Upper lobe of left lung (tissue), 6 donors: ENCODE measurements around the gene SCYL2. TPM values are rescaled to one million over a fixed set of nuclear protein-coding genes. Genes with fewer than 3 reads are reported as not detected.

Source experiments
- ATAC-seq, 2 donors: fragments of 200-7000 bp; cut with Tn5 transposase; one replicate each; pipeline ENCODE4 v1.9.1; 2022; ENCODE audit warnings: mild to moderate bottlenecking in 2 of 2, moderate library complexity in 2 of 2; ENCODE audit not compliant: low FRiP score in 2 of 2
- DNase-seq, 2 donors: peaks; one replicate each; pipeline ENCODE4 v3.0.0-alpha.2; 2019 to 2020
- H3K27ac ChIP-seq, 4 donors: fragments of 200-600 bp; sonication (generic); one replicate each; pipeline ENCODE4 v1.5.1; 2016 to 2019
- H3K27me3 ChIP-seq, 4 donors: fragments of 200-600 bp; sonication (generic); one replicate each; pipeline ENCODE4 v1.5.1; 2017 to 2019
- H3K36me3 ChIP-seq, 4 donors: fragments of 200-600 bp; sonication (generic); one replicate each; pipeline ENCODE4 v1.5.1; 2016 to 2019
- H3K4me1 ChIP-seq, 4 donors: fragments of 200-600 bp; sonication (generic); one replicate each; pipeline ENCODE4 v1.5.1; 2018 to 2019
- H3K4me3 ChIP-seq, 4 donors: fragments of 200-600 bp; sonication (generic); one replicate each; pipeline ENCODE4 v1.5.1; 2017 to 2019; ENCODE audit warnings: mild to moderate bottlenecking in 2 of 4, moderate library complexity in 1 of 4
- H3K9me3 ChIP-seq, 4 donors: fragments of 200-600 bp; sonication (generic); one replicate each; pipeline ENCODE4 v1.5.1; 2018 to 2019
- EP300 ChIP-seq, 4 donors: sonication (generic); formaldehyde crosslinking; IDR thresholded peaks; one replicate each; pipeline ENCODE4 v1.5.1; 2017; ENCODE audit warnings: antibody characterized with exemption in 4 of 4, control low read depth in 2 of 4
- POLR2A ChIP-seq, 4 donors: fragments of 450-650 bp; IDR thresholded peaks; one replicate each; pipeline ENCODE4 v1.5.1; 2016 to 2017; ENCODE audit warnings: antibody characterized with exemption in 4 of 4, mild to moderate bottlenecking in 2 of 4
- POLR2AphosphoS5 ChIP-seq, 2 donors: sonication (generic); formaldehyde crosslinking; IDR thresholded peaks; one replicate each; pipeline ENCODE4 v1.5.1; 2017; ENCODE audit warnings: antibody characterized with exemption in 2 of 2
- WGBS, 2 donors: methylation state at CpG; one replicate each; pipeline ENCODE4 v1.1.5; 2017 to 2018; 5-methylcytosine and 5-hydroxymethylcytosine counted together
- total RNA-seq, 6 donors: library from RNA; depleted of rRNA in 4 of 6; stranded (reverse); fragments of >200 nt in 4 of 6; gene quantifications; one replicate each; pipeline versions ENCODE4 v1.1.0 to v1.2.1, GENCODE V29; 2016 to 2021
- TF ChIP-seq, protein P1 (sequence below), 6 experiments: fragments of 450-650 bp in 4 of 6; fragments of 200-600 bp in 2 of 6; sonication (generic) in 2 of 6; IDR thresholded peaks; one replicate each; pipeline ENCODE4 v1.5.1; 2016 to 2019; ENCODE audit warnings: antibody characterized with exemption in 6 of 6
- donor health status: DM: no; HTN: no; CAD: no; lungs with moderate emphysema.
- donor health status: DM: no; HTN: yes; CAD: no; lungs with severe emphysema.

The SCYL2 gene
- total RNA-seq, 6 donors from 2014 or later, result 39.1 to 74.1 (median 40.7) TPM

DNA sequence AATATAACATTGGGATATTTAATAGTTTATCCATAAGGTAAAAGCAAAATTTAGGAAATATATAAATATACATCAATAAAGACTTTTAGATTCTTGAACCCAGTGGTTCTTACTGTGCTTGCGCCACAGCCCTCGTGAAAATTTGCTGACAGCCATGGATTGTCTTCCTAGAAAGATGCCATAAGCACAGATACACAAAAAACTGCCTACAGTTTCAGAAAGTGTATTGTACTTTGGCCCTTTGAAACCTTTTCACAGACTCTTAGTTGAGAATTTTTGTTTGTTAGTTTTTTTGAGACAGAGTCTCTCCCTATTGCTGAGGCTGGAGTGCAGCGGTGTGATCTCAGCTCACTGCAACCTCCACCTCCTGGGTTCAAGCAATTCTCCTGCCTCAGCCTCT is 28.2 kb upstream of the SCYL2 start:
- WGBS, 2 donors, result 92 to 98% methylated on average over 3 of the region's 3 CpGs
- H3K4me3 ChIP-seq, result no peak overlapping the region
- DNase-seq (no peak), ATAC-seq (no peak)
- no peak overlapping the region for H3K27ac ChIP-seq
- H3K9me3 ChIP-seq, result no peaks in the 10 kb centered on the region
- H3K36me3 ChIP-seq, result no peaks in the 10 kb centered on the region
- H3K27me3 ChIP-seq, result no peaks in the 10 kb centered on the region
- no peaks in the 10 kb centered on the region for H3K4me1 ChIP-seq
- TF ChIP-seq POLR2A (IDR thresholded peaks at IDR 0.05) (no peak), EP300 (IDR thresholded peaks at IDR 0.05) (no peak), POLR2AphosphoS5 (IDR thresholded peaks at IDR 0.05) (no peak)
- TF ChIP-seq, protein P1, sequence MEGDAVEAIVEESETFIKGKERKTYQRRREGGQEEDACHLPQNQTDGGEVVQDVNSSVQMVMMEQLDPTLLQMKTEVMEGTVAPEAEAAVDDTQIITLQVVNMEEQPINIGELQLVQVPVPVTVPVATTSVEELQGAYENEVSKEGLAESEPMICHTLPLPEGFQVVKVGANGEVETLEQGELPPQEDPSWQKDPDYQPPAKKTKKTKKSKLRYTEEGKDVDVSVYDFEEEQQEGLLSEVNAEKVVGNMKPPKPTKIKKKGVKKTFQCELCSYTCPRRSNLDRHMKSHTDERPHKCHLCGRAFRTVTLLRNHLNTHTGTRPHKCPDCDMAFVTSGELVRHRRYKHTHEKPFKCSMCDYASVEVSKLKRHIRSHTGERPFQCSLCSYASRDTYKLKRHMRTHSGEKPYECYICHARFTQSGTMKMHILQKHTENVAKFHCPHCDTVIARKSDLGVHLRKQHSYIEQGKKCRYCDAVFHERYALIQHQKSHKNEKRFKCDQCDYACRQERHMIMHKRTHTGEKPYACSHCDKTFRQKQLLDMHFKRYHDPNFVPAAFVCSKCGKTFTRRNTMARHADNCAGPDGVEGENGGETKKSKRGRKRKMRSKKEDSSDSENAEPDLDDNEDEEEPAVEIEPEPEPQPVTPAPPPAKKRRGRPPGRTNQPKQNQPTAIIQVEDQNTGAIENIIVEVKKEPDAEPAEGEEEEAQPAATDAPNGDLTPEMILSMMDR (IDR thresholded peaks at IDR 0.05), result no peak

DNA sequence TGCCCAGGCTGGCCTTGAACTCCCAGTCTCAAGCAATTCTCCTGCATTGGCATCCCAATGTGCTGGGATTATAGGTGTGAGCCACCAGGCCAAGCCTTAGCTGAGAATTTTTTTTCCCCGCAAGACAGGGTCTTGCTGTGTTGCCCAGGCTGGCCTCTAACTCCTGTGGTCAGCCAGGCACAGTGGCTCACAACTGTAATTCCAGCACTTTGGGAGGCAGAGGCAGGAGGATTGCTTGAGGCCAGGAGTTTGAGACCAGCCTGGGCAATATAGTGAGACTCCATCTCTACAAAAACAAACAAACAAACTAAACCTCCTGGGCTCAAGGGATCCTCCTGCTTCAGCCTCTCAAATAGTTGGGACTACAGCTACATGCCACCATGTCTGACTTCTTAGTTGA is 27.4 kb upstream of the SCYL2 start:
- no peak for DNase-seq
- H3K4me1 ChIP-seq, result no peaks in the 10 kb centered on the region
- 89 to 100% methylated on average over 1 of the region's 1 CpG for WGBS, 2 donors
- TF ChIP-seq EP300 (IDR thresholded peaks at IDR 0.05), result no peak
- TF ChIP-seq POLR2AphosphoS5 (IDR thresholded peaks at IDR 0.05), result no peak
- TF ChIP-seq, protein P1 (IDR thresholded peaks at IDR 0.05), result no peak
- no peak for TF ChIP-seq POLR2A (IDR thresholded peaks at IDR 0.05)
- no peaks in the 10 kb centered on the region for H3K27me3 ChIP-seq
- no peak overlapping the region for H3K27ac ChIP-seq
- ATAC-seq, result no peak
- H3K4me3 ChIP-seq, result no peak overlapping the region
- no peaks in the 10 kb centered on the region for H3K9me3 ChIP-seq
- no peaks in the 10 kb centered on the region for H3K36me3 ChIP-seq

- no peak overlapping the region for H3K27ac ChIP-seq
- no peak for DNase-seq
- no peaks in the 10 kb centered on the region for H3K4me1 ChIP-seq
- TF ChIP-seq, protein P1 (IDR thresholded peaks at IDR 0.05), result no peak
- no peak for TF ChIP-seq POLR2AphosphoS5 (IDR thresholded peaks at IDR 0.05)
- TF ChIP-seq EP300 (IDR thresholded peaks at IDR 0.05), result no peak
- TF ChIP-seq POLR2A (IDR thresholded peaks at IDR 0.05), result no peak
- H3K27me3 ChIP-seq, result no peaks in the 10 kb centered on the region
- WGBS, 2 donors, result 83 to 88% methylated on average over 5 of the region's 5 CpGs
- no peaks in the 10 kb centered on the region for H3K9me3 ChIP-seq
- H3K36me3 ChIP-seq, result no peaks in the 10 kb centered on the region
- no peak overlapping the region for H3K4me3 ChIP-seq
- ATAC-seq, result no peak
Observed at GRCh38 chr12:100243137-100243536, 23.8 kb upstream of the SCYL2 start.

- 82 to 91% methylated on average over 4 of the region's 4 CpGs for WGBS, 2 donors
- DNase-seq, result no peak
- H3K9me3 ChIP-seq, result no peaks in the 10 kb centered on the region
- ATAC-seq, result no peak
- H3K4me3 ChIP-seq, result no peak overlapping the region
- no peak for TF ChIP-seq EP300 (IDR thresholded peaks at IDR 0.05)
- TF ChIP-seq POLR2AphosphoS5 (IDR thresholded peaks at IDR 0.05), result no peak
- no peak for TF ChIP-seq POLR2A (IDR thresholded peaks at IDR 0.05)
- TF ChIP-seq, protein P1 (IDR thresholded peaks at IDR 0.05), result no peak
- H3K27me3 ChIP-seq, result no peaks in the 10 kb centered on the region
- H3K4me1 ChIP-seq, result peaks cover 0 to 4% (median 0%) of the 10 kb centered on the region in 4 donors
- no peaks in the 10 kb centered on the region for H3K36me3 ChIP-seq
- no peak overlapping the region for H3K27ac ChIP-seq
Observed at GRCh38 chr12:100247765-100248164, 19.2 kb upstream of the SCYL2 start.

- H3K4me1 ChIP-seq, result peaks cover 0 to 4% (median 0%) of the 10 kb centered on the region in 4 donors
- ATAC-seq, result no peak
- no peak overlapping the region for H3K27ac ChIP-seq
- H3K27me3 ChIP-seq, result no peaks in the 10 kb centered on the region
- no peak for TF ChIP-seq POLR2A (IDR thresholded peaks at IDR 0.05)
- TF ChIP-seq EP300 (IDR thresholded peaks at IDR 0.05), result no peak
- no peak overlapping the region for H3K4me3 ChIP-seq
- H3K9me3 ChIP-seq, result no peaks in the 10 kb centered on the region
- H3K36me3 ChIP-seq, result no peaks in the 10 kb centered on the region
- no peak for DNase-seq
Observed at GRCh38 chr12:100248886-100249285, 18.1 kb upstream of the SCYL2 start.
